Measurements from ENCODE around the gene EMC9. TPM values are rescaled to one million over a fixed set of nuclear protein-coding genes. Genes with fewer than 3 reads are reported as not detected.

Gene EMC9
- total and polyA plus RNA-seq, 2 of the 8 experiments (the other 6 are each of a cell fraction or from before 2014, with no cell fraction given) = 38.4 to 47.2 TPM

DNA sequence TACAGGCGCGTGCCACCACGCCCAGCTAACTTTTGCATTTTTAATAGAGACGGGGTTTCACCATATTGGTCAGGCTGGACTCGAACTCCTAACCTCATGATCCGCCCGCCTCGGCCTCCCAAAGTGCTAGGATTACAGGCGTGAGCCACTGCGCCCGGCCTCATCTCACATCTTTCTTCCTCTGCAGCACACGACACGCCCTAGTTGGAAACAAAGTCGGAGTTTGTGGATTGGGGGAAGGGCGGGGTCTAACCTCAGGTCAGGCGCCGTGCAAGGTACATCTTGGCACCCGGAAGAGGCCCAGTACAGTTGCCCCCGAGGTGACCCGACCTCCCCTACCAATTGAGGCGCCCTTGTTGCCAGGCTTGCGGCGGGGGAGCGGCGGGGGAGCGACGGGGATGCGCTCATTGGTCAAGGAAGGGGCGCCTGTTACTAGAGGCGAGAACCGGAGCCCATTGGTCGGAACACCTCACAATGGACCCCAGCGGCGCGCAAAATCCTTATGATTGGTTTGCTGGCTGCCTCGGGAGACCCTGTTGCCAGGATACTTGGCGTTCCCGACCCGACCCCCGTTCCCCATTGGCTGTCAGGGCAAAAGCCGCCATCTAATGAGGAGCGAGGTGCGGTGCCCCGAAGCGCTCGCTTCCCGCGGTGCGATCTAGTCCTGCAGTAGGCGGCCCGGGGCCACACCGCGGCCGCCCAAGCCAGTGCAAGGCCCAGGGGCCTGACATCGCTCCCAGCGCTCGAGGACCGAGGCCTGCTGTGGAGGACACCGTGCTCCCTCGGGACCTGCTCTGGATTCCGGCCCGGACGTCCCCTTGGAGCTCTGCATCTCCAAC, 30.2 kb upstream of the EMC9 start, which contains the start of gene REC8 (continued):
- TF ChIP-seq E2F6 (IDR thresholded peaks at IDR 0.05) (peak; percentile 73), POLR2A (IDR thresholded peaks at IDR 0.05; ENCODE audit: control extremely low read depth in 1 of 2, low read depth in 2 of 2, low read length in 2 of 2) (peak in 1 of 2 experiments; percentile 44; a peak in 1 of 3 replicates), ZNF274 (IDR thresholded peaks at IDR 0.05; ENCODE audit: borderline replicate concordance, extremely low read depth, low read length) (no peak), PHF8 (conservative IDR thresholded peaks at IDR 0.05; ENCODE audit: low read depth, low read length) (peak; percentile 58; the same call in 1 of the 2 replicates), RBBP5 (IDR thresholded peaks at IDR 0.05; ENCODE audit: borderline replicate concordance, low read depth, low read length) (no peak), HDAC2 (IDR thresholded peaks at IDR 0.05; ENCODE audit: borderline replicate concordance in 1 of 2, low read depth in 2 of 2, low read length in 2 of 2) (peak; percentile 13 to 46; a peak in 1 of 4 replicates), SIRT6 (IDR thresholded peaks at IDR 0.05; ENCODE audit: low read length) (no peak), CBX8 (IDR thresholded peaks at IDR 0.05; ENCODE audit: borderline replicate concordance, low read depth, low read length) (no peak), CHD7 (IDR thresholded peaks at IDR 0.05; ENCODE audit: insufficient replicate concordance, low read length) (no peak)

All from H1 (cell line).